GM10266 (cell line): Measurements from ENCODE around the gene NEURL3.

Source experiments
- DNase-seq: peaks from one replicate; pipeline ENCODE4 v3.0.0; 2012; ENCODE audit errors: extremely low spot score
- CTCF ChIP-seq: IDR thresholded peaks from 2 replicates; pipeline ENCODE4 v1.5.1; 2012; ENCODE audit warnings: mild to moderate bottlenecking, low read depth; ENCODE audit not compliant: control insufficient read depth, insufficient read depth; ENCODE audit errors: missing control alignments

The NEURL3 gene

GRCh38 chr2:96508521-96509113, 3.5 kb upstream of the NEURL3 start:
- no peak for TF ChIP-seq CTCF
- DNase-seq: no peak

- peak; percentile 97 for TF ChIP-seq CTCF
- DNase-seq: peak; percentile 93
These were observed 2.9 kb upstream of the NEURL3 start for GRCh38 chr2:96507957-96508520.

- no peak for TF ChIP-seq CTCF
- no peak for DNase-seq
These were observed 1.7 kb upstream of the NEURL3 start for GRCh38 chr2:96506907-96507240.

GRCh38 chr2:96506016-96506906, 1.1 kb upstream of the NEURL3 start:
- no peak for DNase-seq
- TF ChIP-seq CTCF: no peak

GRCh38 chr2:96503637-96504243, 1.4 kb downstream of the NEURL3 start:
- no peak for TF ChIP-seq CTCF
- no peak for DNase-seq

GRCh38 chr2:96502891-96503636, 2.1 kb downstream of the NEURL3 start:
- TF ChIP-seq CTCF: no peak
- DNase-seq: no peak
